ENCODE measurements around the gene IL34.
"Not testable (repeated sequence)": the region's sequence is repeated elsewhere in the genome, so short reads cannot be mapped to it uniquely, and the experiment has no call there.

IL34 gene

GRCh38 chr16:70610273-70611223 is 35.8 kb upstream of the IL34 start:
- Histone ChIP-seq H3K9ac (ENCODE audit: low read length) (no peak overlapping the region), H3K27me3 (replicated peaks; ENCODE audit: control insufficient read depth, insufficient read depth, low read length) (peaks cover 4% of the 10 kb centered on the region), H3K9me3 (ENCODE audit: control insufficient read depth, low read length) (no peaks in the 10 kb centered on the region), H3K36me3 (ENCODE audit: control insufficient read depth, insufficient read depth, low read length, severe bottlenecking) (no peaks in the 10 kb centered on the region), H3K4me1 (ENCODE audit: control insufficient read depth, insufficient read depth, low read length) (peaks cover 4% of the 10 kb centered on the region), H3K4me3 (ENCODE audit: low read length) (no peak overlapping the region)
- no peak for DNase-seq (ENCODE audit: low read depth)

DNA sequence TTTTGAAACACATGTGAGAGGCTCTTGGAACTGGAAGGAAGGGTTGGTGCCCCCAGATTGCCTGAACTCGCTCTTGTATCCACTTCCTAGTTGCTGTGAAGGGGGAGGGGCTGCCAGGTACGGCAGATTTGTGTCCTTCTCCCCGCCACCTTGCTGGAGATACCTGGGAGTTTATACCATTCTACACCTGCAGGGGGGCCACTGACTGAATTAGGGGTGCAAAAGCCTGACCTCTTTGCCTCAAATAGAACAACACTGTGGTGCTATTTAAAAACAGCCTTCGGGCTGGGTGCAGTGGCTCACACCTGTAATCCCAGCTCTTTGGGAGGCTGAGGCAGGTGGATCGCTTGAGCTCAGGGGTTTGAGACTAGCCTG is 35.1 kb upstream of the IL34 start:
- Histone ChIP-seq H3K36me3 (ENCODE audit: control insufficient read depth, insufficient read depth, low read length, severe bottlenecking) (no peaks in the 10 kb centered on the region), H3K4me3 (ENCODE audit: low read length) (no peak overlapping the region), H3K4me1 (ENCODE audit: control insufficient read depth, insufficient read depth, low read length) (peaks cover 3% of the 10 kb centered on the region), H3K9me3 (ENCODE audit: control insufficient read depth, low read length) (no peaks in the 10 kb centered on the region), H3K27me3 (replicated peaks; ENCODE audit: control insufficient read depth, insufficient read depth, low read length) (peaks cover 4% of the 10 kb centered on the region), H3K9ac (ENCODE audit: low read length) (no peak overlapping the region)
- DNase-seq (ENCODE audit: low read depth): no peak

GRCh38 chr16:70611785-70612303 is 34.5 kb upstream of the IL34 start:
- no peak for DNase-seq (ENCODE audit: low read depth)
- Histone ChIP-seq H3K4me3 (ENCODE audit: low read length) (no peak overlapping the region), H3K4me1 (ENCODE audit: control insufficient read depth, insufficient read depth, low read length) (peaks cover 3% of the 10 kb centered on the region), H3K36me3 (ENCODE audit: control insufficient read depth, insufficient read depth, low read length, severe bottlenecking) (no peaks in the 10 kb centered on the region), H3K9ac (ENCODE audit: low read length) (no peak overlapping the region), H3K9me3 (ENCODE audit: control insufficient read depth, low read length) (no peaks in the 10 kb centered on the region), H3K27me3 (replicated peaks; ENCODE audit: control insufficient read depth, insufficient read depth, low read length) (peaks cover 4% of the 10 kb centered on the region)

GRCh38 chr16:70612931-70613330 is 33.4 kb upstream of the IL34 start:
- no peak for DNase-seq (ENCODE audit: low read depth)
- Histone ChIP-seq H3K4me1 (ENCODE audit: control insufficient read depth, insufficient read depth, low read length) (peaks cover 3% of the 10 kb centered on the region), H3K9ac (ENCODE audit: low read length) (no peak overlapping the region), H3K36me3 (ENCODE audit: control insufficient read depth, insufficient read depth, low read length, severe bottlenecking) (no peaks in the 10 kb centered on the region), H3K4me3 (ENCODE audit: low read length) (no peak overlapping the region), H3K9me3 (ENCODE audit: control insufficient read depth, low read length) (no peaks in the 10 kb centered on the region), H3K27me3 (replicated peaks; ENCODE audit: control insufficient read depth, insufficient read depth, low read length) (peaks cover 4% of the 10 kb centered on the region)

DNA sequence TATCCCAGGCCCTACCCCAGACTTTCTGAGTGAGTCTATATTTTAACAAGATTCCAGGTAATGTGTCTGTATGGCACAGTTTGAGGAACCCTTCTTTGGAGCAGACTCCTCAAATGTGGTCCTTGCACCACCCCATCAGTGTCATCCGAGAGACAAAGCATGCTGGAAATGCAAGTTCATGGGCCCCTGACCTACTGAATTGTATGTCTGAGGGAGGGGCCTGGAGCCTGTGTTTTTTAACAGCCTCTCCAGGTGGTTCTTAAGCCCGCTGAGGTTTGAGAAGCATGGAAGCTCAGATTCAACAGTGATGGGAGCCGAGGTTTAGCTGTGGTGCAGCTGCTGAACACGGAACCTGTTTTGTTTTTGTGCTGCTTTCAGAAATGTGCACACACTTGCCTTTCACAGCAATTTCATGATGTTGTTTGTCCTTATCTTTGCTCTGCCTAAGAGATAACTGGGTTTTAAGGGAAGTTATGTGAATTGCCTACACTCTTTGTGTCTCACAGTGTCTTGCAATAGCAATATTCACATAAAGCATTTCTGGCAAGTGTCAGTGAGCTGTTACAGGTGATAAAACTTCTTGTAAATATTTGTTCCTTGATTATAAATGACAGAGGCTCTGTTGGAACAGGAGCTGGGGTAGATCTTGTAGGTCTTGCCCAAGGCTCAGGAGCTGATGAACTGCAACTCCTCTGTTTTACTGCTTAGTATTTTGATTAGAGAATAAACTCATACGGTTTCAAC is 32.0 kb upstream of the IL34 start:
- H3K9ac ChIP-seq (ENCODE audit: low read length): no peak overlapping the region
- H3K36me3 ChIP-seq (ENCODE audit: control insufficient read depth, insufficient read depth, low read length, severe bottlenecking): no peaks in the 10 kb centered on the region
- H3K27me3 ChIP-seq (replicated peaks; ENCODE audit: control insufficient read depth, insufficient read depth, low read length): peaks cover 4% of the 10 kb centered on the region
- no peak for DNase-seq (ENCODE audit: low read depth)
- H3K4me1 ChIP-seq (ENCODE audit: control insufficient read depth, insufficient read depth, low read length): peaks cover 3% of the 10 kb centered on the region
- H3K9me3 ChIP-seq (ENCODE audit: control insufficient read depth, low read length): no peaks in the 10 kb centered on the region
- H3K4me3 ChIP-seq (ENCODE audit: low read length): no peak overlapping the region

DNA sequence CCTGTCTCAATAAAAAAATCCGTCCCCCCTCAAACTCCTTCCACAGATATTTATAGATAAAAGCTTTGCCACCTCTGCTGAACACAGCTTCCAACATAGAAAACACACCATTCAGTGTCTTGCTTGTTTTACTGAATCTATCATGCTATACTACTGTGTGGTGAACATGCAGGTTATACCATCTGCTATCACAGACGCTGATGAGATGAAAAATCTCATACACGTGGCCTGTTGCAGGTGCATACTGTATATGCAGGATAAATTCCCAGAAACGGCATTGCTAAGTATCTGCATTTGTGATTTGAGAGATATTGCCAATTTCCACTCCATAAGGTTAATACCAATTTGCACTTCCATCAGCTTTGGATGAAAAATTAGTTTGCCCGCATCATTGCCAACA is 30.4 kb upstream of the IL34 start:
- H3K36me3 ChIP-seq (ENCODE audit: control insufficient read depth, insufficient read depth, low read length, severe bottlenecking): no peaks in the 10 kb centered on the region
- no peak for DNase-seq (ENCODE audit: low read depth)
- no peak overlapping the region for H3K4me3 ChIP-seq (ENCODE audit: low read length)
- H3K9me3 ChIP-seq (ENCODE audit: control insufficient read depth, low read length): no peaks in the 10 kb centered on the region
- H3K27me3 ChIP-seq (replicated peaks; ENCODE audit: control insufficient read depth, insufficient read depth, low read length): peaks cover 3% of the 10 kb centered on the region
- no peak overlapping the region for H3K9ac ChIP-seq (ENCODE audit: low read length)
- no peaks in the 10 kb centered on the region for H3K4me1 ChIP-seq (ENCODE audit: control insufficient read depth, insufficient read depth, low read length)

DNA sequence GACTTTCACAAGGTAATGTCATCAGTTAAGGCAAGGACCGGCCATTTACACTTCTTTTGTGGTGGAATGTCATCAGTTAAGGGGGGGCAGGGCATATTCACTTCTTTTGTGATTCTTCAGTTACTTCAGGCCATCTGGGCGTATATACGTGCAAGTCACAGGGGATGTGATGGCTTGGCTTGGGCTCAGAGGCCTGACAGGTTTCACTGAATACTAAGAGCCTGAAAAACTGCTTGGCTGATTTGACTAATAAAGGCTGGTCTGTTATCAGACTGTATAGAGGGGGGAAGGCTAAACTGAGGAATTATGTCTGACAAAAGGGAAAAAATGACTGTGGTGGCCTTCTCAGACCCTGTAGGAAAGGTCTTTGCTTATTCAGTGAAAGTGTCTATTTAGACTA is 24.5 kb upstream of the IL34 start:
- H3K36me3 ChIP-seq (ENCODE audit: control insufficient read depth, insufficient read depth, low read length, severe bottlenecking); H3K9ac ChIP-seq (ENCODE audit: low read length); DNase-seq (ENCODE audit: low read depth); H3K9me3 ChIP-seq (ENCODE audit: control insufficient read depth, low read length); H3K4me3 ChIP-seq (ENCODE audit: low read length); H3K27me3 ChIP-seq (replicated peaks; ENCODE audit: control insufficient read depth, insufficient read depth, low read length); H3K4me1 ChIP-seq (ENCODE audit: control insufficient read depth, insufficient read depth, low read length): not testable (repeated sequence)

DNA sequence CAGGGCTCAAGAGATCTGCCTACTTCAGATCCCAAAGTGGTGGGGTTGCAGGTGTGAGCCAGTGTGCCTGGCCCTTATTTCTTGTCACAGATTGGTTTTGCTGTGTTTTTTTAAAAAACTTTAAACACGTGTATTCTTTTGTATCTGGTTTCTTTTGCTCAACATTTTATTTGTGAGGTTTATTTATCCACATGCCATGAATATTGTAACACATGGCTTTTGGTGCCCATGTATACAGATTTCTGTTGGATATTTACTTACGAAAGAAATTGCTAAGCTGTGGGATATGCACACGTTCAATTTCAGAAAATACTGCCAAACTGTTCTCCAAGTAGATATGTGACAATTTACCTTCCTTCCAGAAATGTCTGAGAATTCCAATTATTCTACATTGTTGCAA is 18.7 kb upstream of the IL34 start:
- no peak for DNase-seq (ENCODE audit: low read depth)
- Histone ChIP-seq H3K9me3 (ENCODE audit: control insufficient read depth, low read length) (peaks cover 10% of the 10 kb centered on the region), H3K36me3 (ENCODE audit: control insufficient read depth, insufficient read depth, low read length, severe bottlenecking) (no peaks in the 10 kb centered on the region), H3K9ac (ENCODE audit: low read length) (no peak overlapping the region), H3K27me3 (replicated peaks; ENCODE audit: control insufficient read depth, insufficient read depth, low read length) (no peaks in the 10 kb centered on the region), H3K4me1 (ENCODE audit: control insufficient read depth, insufficient read depth, low read length) (no peaks in the 10 kb centered on the region), H3K4me3 (ENCODE audit: low read length) (no peak overlapping the region)

DNA sequence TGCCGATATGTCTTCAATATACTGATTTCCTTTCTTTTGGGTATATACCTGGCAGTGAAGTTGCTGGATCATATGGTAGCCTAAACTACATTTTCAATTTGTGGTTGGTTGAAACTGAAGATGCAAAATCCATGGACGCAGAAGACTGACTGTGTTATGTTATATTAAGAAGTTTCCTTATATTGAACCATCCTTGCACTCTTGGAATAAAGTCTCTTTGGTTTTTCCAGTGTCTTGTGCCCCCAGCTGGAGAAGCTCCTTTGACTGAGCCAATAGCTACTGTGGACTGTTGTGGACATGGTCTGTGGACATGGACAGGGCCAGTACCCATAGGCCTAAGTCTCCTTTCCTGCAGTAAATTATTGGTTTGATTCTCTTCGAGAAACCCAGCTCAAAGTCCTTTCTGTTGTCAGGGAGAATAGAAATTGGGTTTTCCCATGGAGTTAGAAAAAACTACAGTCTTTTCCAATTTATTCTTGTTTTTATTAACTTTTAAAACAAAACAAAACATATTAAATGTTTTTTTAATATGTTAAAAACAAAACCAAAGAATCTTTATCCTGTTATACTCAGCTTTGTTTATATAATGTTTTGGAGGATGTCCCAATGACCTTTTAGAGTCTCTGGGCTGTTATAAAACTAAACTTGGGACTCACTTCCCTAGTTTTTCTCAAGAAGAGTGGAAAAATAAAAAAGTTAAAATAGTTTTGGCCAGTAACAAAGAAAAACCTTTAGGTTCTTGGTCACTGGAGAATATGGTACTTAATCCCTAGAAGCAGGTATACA is 15.2 kb upstream of the IL34 start:
- Histone ChIP-seq H3K9ac (ENCODE audit: low read length) (no peak overlapping the region), H3K27me3 (replicated peaks; ENCODE audit: control insufficient read depth, insufficient read depth, low read length) (no peaks in the 10 kb centered on the region), H3K36me3 (ENCODE audit: control insufficient read depth, insufficient read depth, low read length, severe bottlenecking) (no peaks in the 10 kb centered on the region), H3K4me1 (ENCODE audit: control insufficient read depth, insufficient read depth, low read length) (peaks cover 8% of the 10 kb centered on the region), H3K4me3 (ENCODE audit: low read length) (no peak overlapping the region), H3K9me3 (ENCODE audit: control insufficient read depth, low read length) (peaks cover 10% of the 10 kb centered on the region)
- no peak for DNase-seq (ENCODE audit: low read depth)

DNA sequence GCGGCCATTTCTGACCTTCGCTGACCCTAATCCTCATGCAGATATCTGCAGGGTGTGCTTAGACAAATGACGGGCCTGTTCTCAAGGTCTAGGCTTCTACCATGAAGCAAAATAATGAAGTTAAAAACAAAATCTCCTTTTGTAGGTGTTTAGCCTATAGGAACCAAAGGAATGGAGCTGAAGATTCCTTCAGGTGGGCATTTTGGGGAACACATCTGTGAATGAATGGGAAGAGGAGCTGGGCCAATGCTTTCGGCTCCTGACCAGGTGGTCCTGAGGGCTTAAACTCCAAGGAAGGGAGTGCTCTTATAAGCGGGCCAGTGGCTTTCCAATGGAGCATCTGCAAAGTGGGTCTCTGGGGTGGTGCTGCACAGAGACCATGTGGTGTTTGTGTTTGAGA is 14.1 kb upstream of the IL34 start:
- Histone ChIP-seq H3K27me3 (replicated peaks; ENCODE audit: control insufficient read depth, insufficient read depth, low read length) (no peaks in the 10 kb centered on the region), H3K4me3 (ENCODE audit: low read length) (no peak overlapping the region), H3K4me1 (ENCODE audit: control insufficient read depth, insufficient read depth, low read length) (peaks cover 8% of the 10 kb centered on the region), H3K9me3 (ENCODE audit: control insufficient read depth, low read length) (peaks cover 10% of the 10 kb centered on the region), H3K9ac (ENCODE audit: low read length) (no peak overlapping the region), H3K36me3 (ENCODE audit: control insufficient read depth, insufficient read depth, low read length, severe bottlenecking) (no peaks in the 10 kb centered on the region)
- DNase-seq (ENCODE audit: low read depth): no peak

DNA sequence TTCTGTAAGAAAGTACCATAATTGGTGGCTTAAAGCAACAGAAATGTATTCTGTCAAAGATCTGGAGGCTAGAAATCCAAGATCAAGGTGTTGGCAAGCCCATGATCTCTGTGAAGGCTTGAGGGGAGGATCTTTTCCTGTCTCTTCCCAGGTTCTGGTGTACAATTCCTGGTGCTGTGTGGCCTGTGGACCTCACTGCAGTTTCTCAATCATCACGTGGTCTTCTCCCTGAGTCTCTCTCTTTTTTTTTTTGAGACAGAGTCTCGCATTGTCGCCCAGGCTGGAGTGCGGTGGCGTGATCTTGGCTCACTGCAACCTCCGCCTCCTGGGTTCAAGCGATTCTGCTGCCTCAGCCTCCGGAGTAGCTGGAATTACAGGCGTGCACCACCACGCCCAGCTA is 12.7 kb upstream of the IL34 start:
- DNase-seq (ENCODE audit: low read depth); H3K9ac ChIP-seq (ENCODE audit: low read length); H3K4me3 ChIP-seq (ENCODE audit: low read length); H3K4me1 ChIP-seq (ENCODE audit: control insufficient read depth, insufficient read depth, low read length); H3K36me3 ChIP-seq (ENCODE audit: control insufficient read depth, insufficient read depth, low read length, severe bottlenecking); H3K27me3 ChIP-seq (replicated peaks; ENCODE audit: control insufficient read depth, insufficient read depth, low read length); H3K9me3 ChIP-seq (ENCODE audit: control insufficient read depth, low read length): not testable (repeated sequence)
